ENCODE results near the gene PNLIPRP2.

Gene PNLIPRP2

DNA sequence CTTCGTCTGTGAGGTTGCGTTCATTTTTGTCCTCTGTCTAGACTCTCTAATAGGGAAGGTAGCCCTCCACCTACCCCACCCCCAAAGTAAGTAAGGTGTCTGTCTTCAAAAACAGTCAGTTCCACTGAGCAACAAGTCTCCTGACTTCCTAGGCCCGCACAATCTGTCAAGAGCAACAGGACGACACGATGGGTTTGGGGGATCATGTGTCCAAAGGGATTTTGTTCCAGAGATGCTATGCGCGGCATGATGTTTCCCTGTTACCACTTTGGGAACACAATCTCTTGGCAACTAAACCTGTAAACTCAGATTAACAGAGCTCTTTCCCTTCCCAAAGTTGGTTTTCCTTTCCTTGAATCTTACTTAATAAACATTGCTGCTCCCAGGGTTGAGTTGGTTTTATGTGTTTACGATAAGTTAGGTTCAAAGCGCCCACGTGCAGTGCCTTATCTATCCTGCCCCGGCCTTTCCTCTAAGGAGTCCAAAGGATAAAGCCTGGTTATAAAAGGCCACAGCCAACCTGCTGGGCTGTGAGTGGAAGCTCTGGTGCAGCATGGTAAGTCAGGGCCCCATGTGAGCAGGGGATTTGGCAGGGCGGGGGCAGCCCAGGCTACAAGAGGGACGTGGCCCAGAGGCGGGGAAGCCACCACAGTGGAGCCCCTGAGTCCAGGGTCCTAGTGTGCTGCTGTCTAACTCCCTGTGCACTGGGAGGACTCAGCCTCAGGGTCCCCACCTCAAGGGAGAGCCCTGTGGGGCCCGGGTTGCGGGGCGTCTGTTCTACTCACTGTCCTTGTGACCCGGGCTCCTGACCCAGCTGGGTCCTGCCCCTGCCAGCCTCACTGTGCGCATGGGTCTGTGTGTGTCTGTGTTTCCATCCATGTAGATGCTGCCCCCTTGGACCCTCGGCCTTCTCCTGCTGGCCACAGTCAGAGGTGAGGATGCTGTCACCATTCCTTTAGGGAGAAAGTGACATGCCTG lies at the start of gene PNLIPRP2:
Gene PNLIPRP2, plus strand, starts transcription at position 531 of the 978 bp plus-strand sequence.
- no peak for DNase-seq

DNA sequence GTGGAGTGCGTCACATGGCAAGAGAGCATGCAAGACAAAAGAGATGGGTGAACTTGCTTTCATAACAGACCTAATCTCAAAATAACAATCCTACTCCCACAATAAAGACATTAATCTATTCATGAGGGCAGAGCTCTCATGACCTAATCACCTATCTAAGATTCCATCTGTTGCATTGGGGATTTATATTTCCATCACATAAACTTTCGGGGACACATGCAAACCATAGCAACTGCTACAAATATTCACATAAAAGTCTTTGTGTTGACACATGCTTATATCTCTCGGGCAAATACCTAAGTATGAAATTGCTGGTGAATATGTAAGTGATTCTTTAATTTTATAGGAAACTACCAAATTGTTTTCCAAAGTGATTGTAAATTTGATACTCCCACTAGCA lies 46.0 kb upstream of the PNLIPRP2 start:
- peak in 1 of 2 experiments; percentile 3 for DNase-seq

GRCh38 chr10:116587878-116588591 lies 32.7 kb upstream of the PNLIPRP2 start:
- DNase-seq, result no peak

- DNase-seq, result no peak
These were observed 31.8 kb upstream of the PNLIPRP2 start for GRCh38 chr10:116588995-116589394.

GRCh38 chr10:116589926-116590325 lies 30.8 kb upstream of the PNLIPRP2 start:
- DNase-seq, result no peak

- peak in 1 of 2 experiments; percentile 50 for DNase-seq
These were observed 29.9 kb upstream of the PNLIPRP2 start, which contains the start of gene PNLIPRP1 for GRCh38 chr10:116590590-116591444. PNLIPRP1 (plus strand) TSS chr10:116590959; CDS start chr10:116591130, 171 bp downstream.

DNA sequence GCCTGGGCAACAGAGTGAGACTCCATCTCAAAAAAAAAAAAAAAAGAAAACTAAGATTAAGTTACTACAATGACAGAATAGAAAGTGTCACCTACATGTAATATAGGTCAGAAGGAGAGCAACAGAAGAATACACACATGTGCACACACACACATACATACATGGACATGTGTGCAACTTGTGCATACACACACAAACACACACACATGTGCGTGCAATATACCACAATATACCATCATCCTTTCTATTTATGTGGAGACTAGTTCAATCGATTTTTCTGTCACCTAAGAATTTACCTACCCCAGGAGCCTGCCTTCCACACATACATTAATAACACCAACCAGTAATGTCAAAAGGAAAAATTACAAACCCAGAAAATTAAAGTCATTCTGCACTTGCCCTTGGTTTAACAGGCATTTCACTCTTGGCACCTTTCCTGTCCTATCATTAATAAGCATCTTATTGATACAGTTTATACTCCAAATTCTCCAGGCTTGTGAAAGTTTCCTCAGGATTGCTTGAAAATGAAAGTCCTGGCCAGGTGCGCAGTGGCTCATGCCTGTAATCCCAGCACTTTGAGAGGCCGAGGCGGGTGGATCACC lies 27.5 kb upstream of the PNLIPRP2 start:
- DNase-seq, result no peak

DNA sequence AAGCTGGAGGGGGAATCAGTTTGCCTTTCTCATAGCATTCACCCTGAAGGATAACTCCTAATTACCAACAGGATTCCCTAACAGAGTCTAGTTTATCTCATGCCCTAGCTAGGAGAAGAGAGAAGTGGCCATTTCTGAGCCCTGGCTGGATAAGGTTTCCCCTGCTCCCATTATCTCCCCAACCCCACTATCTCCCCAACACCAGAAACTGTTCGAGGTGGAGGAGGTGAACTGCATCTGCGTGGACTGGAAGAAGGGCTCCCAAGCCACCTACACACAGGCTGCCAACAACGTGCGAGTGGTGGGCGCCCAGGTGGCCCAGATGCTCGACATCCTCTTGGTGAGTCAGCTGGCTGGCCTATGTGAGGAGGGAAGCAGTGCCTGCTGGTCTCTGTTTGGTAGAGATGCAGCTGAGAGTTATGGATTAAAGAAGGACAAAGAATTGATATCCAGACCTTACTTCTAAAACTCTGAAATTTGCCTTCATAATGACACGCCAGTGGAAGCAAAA lies 26.2 kb upstream of the PNLIPRP2 start:
- no peak for DNase-seq

GRCh38 chr10:116596062-116596461 lies 24.7 kb upstream of the PNLIPRP2 start:
- no peak for DNase-seq

- no peak for DNase-seq
These were observed 23.2 kb upstream of the PNLIPRP2 start for GRCh38 chr10:116597543-116597942.

GRCh38 chr10:116598329-116598728 lies 22.4 kb upstream of the PNLIPRP2 start:
- DNase-seq, result no peak

- no peak for DNase-seq
These were observed 20.8 kb upstream of the PNLIPRP2 start for GRCh38 chr10:116599991-116600390.

DNA sequence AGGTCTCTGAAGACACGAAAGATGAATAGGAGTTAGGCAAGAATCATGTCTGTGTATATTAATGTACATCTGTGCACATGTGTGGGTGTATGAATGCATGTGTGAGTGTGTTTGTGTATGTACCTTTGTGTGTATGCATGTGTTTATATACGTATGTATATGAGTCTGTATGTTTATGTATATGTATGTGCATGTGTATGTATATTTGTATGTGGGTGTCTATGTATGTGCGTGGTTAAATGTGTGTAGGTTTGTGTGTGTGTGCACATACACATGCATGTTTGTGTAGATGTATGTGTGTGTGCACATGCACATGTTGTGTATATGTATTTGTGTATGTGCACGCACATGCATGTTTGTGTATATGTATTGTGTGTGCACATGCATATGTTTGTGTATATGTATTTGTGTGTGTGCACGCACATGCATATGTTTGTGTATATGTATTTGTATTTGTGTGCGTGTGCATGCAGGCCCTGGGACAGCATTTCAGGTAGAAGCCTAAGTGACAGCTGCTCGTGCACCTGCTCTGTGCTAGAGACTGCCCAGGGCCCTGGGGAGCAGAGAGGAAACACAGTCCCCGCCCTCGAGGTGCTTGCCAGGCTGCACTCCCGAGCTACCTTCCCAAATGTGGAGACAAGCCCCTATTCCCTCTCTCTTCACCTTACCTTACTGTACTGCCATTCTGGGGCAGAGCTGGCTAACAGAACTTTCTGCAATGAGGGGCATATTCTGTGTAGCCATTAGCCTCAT lies 17.9 kb upstream of the PNLIPRP2 start:
- no peak for DNase-seq

- no peak for DNase-seq
These were observed 14.7 kb upstream of the PNLIPRP2 start for GRCh38 chr10:116606061-116606483.

DNA sequence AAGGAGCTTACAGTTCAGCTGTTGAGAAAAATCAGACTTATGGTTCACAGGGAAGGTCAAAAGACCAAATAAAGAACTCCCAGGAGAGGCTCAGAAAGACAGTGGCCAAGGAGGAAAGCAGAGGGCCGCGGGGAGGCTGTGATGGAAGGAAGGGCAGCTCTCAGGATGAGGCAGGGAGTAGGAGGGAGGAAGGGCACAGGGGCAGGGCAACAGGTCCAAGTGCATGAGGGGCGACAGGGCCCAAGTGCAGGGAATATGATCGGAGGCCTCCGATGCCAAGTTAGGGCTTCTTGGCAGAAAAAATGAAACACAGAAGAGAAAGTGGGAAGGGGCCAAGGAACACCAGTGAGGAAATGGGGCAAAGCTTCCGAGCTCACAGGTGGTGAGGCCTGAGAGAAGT lies 13.4 kb upstream of the PNLIPRP2 start:
- DNase-seq, result no peak

- no peak for DNase-seq
These were observed 11.8 kb upstream of the PNLIPRP2 start for GRCh38 chr10:116608686-116609594.

GRCh38 chr10:116610443-116611152 lies 10.2 kb upstream of the PNLIPRP2 start:
- DNase-seq, result no peak

- DNase-seq, result no peak
These were observed 9.6 kb upstream of the PNLIPRP2 start for GRCh38 chr10:116611153-116611545.

DNA sequence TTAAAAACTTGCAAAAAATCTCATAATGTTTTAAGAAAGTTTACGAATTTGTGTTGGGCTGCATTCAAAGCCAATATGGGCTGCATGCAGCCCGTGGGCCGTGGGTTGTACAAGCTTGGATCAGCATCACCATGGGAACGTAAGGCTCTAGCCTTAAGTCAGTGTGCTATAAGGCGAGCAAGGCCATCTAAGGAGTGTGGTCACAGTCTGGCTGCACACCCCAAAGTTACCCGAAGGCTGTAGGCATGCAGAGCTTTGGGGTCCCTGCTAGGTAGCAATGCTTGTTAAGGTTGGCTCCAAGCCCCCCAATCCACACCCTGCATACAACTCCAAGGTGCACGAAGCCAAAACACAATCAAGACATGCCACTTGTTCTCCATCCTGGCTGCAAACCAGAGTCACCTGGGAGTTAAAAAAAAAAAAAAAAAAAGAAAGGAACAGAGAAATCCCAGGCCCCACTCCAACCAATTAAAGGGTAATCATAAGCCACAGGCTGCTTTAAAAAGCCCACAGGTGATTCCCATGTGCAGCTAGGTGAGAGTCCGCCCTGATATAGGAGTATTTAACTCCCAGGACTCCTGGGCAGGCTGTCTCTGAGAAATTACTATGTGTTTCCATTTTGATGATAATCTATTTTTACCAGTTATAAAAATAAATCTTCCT lies 8.5 kb upstream of the PNLIPRP2 start:
- no peak for DNase-seq
